Peyer's patch (tissue), 4 donors: ENCODE results near the gene ADGRG1. TPM values are rescaled to one million over a fixed set of nuclear protein-coding genes. Genes with fewer than 3 reads are reported as not detected.

Experiments
- DNase-seq, 3 donors: peaks; one replicate each; pipeline ENCODE4 v3.0.0-alpha.2; 2017 to 2019
- H3K27ac ChIP-seq, 4 donors: fragments of 200-600 bp; sonication (generic); one replicate each; pipeline ENCODE4 v1.5.1; 2016 to 2019
- H3K27me3 ChIP-seq, 2 donors: fragments of 200-600 bp; sonication (generic); one replicate each; pipeline ENCODE4 v1.5.1; 2019
- H3K36me3 ChIP-seq, 3 donors: fragments of 200-600 bp; sonication (generic); one replicate each; pipeline ENCODE4 v1.5.1; 2016 to 2019
- H3K4me1 ChIP-seq, 4 donors: fragments of 200-600 bp; sonication (generic); one replicate each; pipeline ENCODE4 v1.5.1; 2016 to 2019
- H3K4me3 ChIP-seq, 4 donors: fragments of 200-600 bp; sonication (generic); 1 replicate in 3 of 4; 2 replicates in 1 of 4; pipeline ENCODE4 v1.5.1; 2016 to 2019; ENCODE audit warnings: mild to moderate bottlenecking in 1 of 4
- H3K9me3 ChIP-seq, 4 donors: fragments of 200-600 bp; sonication (generic); one replicate each; pipeline ENCODE4 v1.5.1; 2016 to 2019; ENCODE audit warnings: mild to moderate bottlenecking in 1 of 4
- POLR2A ChIP-seq, 2 donors: fragments of 450-650 bp; IDR thresholded peaks; one replicate each; pipeline ENCODE4 v1.5.1; 2017; ENCODE audit warnings: antibody characterized with exemption in 2 of 2, mild to moderate bottlenecking in 2 of 2, moderate library complexity in 2 of 2
- total RNA-seq, 4 donors: library from RNA; depleted of rRNA; stranded (reverse); fragments of >200 nt; gene quantifications; one replicate each; pipeline ENCODE4 v1.1.0, GENCODE V29; 2016
- TF ChIP-seq, protein P1 (sequence below), 6 experiments: fragments of 450-650 bp in 4 of 6; fragments of 200-600 bp in 2 of 6; sonication (generic) in 1 of 6; IDR thresholded peaks; one replicate each; pipeline ENCODE4 v1.5.1; 2017 to 2019; ENCODE audit warnings: antibody characterized with exemption in 6 of 6, mild to moderate bottlenecking in 3 of 6, moderate library complexity in 1 of 6

The ADGRG1 gene
- total RNA-seq, 4 donors from 2014 or later = 12.8 to 50.3 (median 34.7) TPM

DNA sequence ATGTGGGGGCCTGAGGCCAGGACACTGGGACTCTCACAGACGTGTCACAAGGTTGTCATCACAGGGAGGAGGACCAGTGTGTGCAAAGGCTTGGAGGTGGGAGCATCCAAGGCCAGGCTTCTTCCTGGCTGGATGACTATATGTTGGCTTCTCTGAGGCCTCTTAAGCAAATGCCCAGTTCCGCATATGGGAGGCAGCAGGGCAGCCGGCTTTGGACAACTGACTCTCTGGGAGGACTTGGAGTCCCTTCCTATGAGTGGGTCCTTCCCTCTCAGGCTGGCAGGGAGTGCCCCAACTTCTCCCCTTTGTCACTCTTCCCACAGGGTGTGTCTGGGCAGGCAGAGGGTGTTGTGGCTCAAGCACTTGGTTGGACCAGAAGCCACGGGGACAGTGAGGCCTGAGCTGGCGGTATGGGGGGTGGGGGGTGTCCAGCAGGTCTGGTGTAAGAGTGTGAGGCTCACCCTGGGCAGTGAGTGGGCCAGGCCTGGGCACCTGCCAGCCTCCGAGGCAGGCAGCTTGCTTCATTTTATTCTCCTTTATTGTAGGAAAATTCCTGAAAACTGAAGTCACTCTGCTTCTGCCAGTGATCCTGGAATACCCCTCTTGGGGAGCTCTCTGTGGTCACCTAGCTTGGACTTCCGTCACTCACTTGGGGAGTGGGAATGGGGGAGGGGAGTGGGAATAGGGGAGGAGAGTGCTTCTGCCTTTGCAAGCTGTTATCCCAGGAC is 14.9 kb downstream of the ADGRG1 start:
- H3K4me1 ChIP-seq = peaks cover 0 to 7% (median 1%) of the 10 kb centered on the region in 4 donors
- DNase-seq = no peak

DNA sequence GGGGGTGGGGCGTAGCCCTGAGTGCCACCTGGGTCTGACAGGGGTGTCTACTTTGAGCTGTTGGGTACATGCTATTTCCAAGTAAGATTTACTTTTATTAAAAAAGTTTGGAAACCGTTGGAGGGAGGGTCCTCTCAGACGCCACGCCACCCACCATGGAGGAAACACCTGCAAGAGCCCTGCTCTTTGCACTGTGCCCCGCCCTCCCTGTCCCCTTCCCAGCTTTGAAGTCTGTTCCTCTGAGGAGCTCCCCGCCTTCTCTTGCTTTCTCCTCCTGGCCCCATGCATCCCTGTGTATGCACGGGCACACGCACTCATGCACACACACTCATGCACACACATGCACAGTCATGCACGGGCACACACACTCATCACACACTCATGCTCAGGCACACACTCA is 15.5 kb downstream of the ADGRG1 start:
- Histone ChIP-seq H3K4me3 (no peak overlapping the region), H3K27ac (no peak overlapping the region), H3K36me3 (no peaks in the 10 kb centered on the region), H3K27me3 (no peaks in the 10 kb centered on the region), H3K4me1 (peaks cover 0 to 5% (median 2%) of the 10 kb centered on the region in 4 donors), H3K9me3 (no peaks in the 10 kb centered on the region)
- TF ChIP-seq POLR2A (IDR thresholded peaks at IDR 0.05) = no peak
- TF ChIP-seq, protein P1, sequence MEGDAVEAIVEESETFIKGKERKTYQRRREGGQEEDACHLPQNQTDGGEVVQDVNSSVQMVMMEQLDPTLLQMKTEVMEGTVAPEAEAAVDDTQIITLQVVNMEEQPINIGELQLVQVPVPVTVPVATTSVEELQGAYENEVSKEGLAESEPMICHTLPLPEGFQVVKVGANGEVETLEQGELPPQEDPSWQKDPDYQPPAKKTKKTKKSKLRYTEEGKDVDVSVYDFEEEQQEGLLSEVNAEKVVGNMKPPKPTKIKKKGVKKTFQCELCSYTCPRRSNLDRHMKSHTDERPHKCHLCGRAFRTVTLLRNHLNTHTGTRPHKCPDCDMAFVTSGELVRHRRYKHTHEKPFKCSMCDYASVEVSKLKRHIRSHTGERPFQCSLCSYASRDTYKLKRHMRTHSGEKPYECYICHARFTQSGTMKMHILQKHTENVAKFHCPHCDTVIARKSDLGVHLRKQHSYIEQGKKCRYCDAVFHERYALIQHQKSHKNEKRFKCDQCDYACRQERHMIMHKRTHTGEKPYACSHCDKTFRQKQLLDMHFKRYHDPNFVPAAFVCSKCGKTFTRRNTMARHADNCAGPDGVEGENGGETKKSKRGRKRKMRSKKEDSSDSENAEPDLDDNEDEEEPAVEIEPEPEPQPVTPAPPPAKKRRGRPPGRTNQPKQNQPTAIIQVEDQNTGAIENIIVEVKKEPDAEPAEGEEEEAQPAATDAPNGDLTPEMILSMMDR (IDR thresholded peaks at IDR 0.05) = no peak
- no peak for DNase-seq

More for the DNA sequence above, 14.9 kb downstream of the ADGRG1 start:
- H3K27me3 ChIP-seq = no peaks in the 10 kb centered on the region
- H3K4me3 ChIP-seq = no peak overlapping the region
- TF ChIP-seq POLR2A (IDR thresholded peaks at IDR 0.05) = no peak
- TF ChIP-seq, protein P1 (IDR thresholded peaks at IDR 0.05) = no peak
- H3K27ac ChIP-seq = peak overlapping the region in 1 of 4 donors; percentile 55
- no peaks in the 10 kb centered on the region for H3K36me3 ChIP-seq
- no peaks in the 10 kb centered on the region for H3K9me3 ChIP-seq

DNA sequence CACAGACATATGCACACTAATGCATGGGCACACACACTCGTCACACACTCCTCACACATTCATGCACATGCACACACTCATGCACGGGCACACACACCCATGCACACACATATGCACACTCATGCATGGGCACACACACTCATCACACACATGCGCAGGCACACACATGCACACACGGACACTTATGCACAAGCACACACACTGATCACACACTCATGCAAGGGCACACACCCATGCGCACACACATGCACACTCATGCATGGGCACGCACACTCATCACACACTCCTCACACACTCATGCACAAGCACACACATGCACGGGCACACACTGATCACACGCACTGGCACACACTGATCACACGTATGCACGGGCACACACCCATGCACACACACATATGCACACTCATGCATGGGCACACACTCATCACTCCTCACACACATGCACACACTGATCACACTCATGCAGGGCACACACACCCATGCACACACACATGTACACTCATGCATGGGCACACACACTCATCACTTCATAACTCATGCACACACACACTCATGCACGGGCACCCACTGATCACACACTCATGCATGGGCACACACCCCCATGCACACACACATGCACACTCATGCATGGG is 16.1 kb downstream of the ADGRG1 start:
- H3K4me3 ChIP-seq = no peak overlapping the region
- TF ChIP-seq, protein P1 (IDR thresholded peaks at IDR 0.05) = no peak
- no peak for TF ChIP-seq POLR2A (IDR thresholded peaks at IDR 0.05)
- H3K36me3 ChIP-seq = no peaks in the 10 kb centered on the region
- no peak for DNase-seq
- H3K27me3 ChIP-seq = no peaks in the 10 kb centered on the region
- H3K9me3 ChIP-seq = no peaks in the 10 kb centered on the region
- peaks cover 0 to 5% (median 3%) of the 10 kb centered on the region in 4 donors for H3K4me1 ChIP-seq
- H3K27ac ChIP-seq = no peak overlapping the region

DNA sequence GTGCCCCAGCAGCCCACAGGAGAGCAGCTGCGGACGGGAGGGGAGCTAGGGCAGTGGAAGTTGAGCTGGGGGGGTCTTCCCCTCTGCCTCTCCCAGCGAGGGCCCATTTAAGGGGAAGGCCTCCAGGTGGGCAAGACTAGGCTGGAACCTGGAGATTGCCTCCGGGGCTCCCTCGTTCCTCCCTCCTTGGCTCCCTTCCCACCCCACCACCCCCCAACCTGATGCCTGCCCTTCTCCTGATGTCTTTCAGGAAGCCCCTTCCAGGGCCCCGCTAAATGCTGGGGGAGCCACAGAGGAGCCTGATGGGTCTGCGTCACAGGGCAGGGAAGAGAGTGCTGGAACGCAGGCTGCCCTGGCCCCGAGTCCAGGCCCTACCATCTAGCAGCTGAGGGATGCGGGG is 16.7 kb downstream of the ADGRG1 start:
- DNase-seq = no peak
- Histone ChIP-seq H3K4me3 (no peak overlapping the region), H3K36me3 (no peaks in the 10 kb centered on the region), H3K27ac (peak overlapping the region in 1 of 4 donors; percentile 12), H3K4me1 (peaks cover 0 to 5% (median 3%) of the 10 kb centered on the region in 4 donors), H3K27me3 (no peaks in the 10 kb centered on the region), H3K9me3 (no peaks in the 10 kb centered on the region)
- TF ChIP-seq, protein P1 (IDR thresholded peaks at IDR 0.05) = no peak
- no peak for TF ChIP-seq POLR2A (IDR thresholded peaks at IDR 0.05)

DNA sequence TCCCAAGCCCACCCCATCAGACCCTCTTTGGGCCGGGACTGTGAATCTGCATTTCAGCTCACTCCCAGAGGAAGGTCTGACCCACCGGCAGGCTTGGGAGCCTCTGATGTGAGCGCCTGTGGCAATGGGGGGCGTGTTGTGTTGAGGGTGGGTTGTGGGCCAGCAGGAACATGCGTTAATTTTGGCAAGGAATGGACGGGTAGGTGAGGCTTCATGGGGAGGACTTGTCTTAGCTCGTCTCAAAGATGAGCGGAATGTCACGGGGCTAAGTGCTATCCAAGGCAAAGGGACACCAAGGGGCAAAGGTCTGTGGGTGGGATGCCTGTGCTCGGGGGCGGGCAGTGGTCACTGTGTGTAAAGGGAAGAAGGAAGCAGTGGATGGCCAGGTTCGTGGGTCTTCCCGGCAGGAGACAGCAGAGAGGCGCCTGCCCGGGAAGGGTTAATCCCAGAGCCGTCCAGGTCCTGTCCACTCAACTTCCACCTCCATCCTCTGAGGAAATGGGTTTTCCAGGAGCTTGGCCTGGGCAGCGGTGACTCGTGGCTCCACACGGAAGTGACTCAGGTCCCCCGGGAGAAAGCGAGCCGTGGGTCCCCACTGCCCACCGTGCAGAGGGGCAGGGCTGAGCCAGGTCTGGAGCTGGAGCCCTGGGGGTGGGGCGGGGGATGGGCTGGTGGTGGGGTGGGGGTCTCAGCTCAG is 17.4 kb downstream of the ADGRG1 start:
- H3K4me3 ChIP-seq = no peak overlapping the region
- no peak for TF ChIP-seq POLR2A (IDR thresholded peaks at IDR 0.05)
- TF ChIP-seq, protein P1 (IDR thresholded peaks at IDR 0.05) = no peak
- peak overlapping the region in 2 of 4 donors; percentile 54 to 59 for H3K27ac ChIP-seq
- H3K27me3 ChIP-seq = no peaks in the 10 kb centered on the region
- no peaks in the 10 kb centered on the region for H3K36me3 ChIP-seq
- no peak for DNase-seq
- peaks cover 0 to 5% (median 3%) of the 10 kb centered on the region in 4 donors for H3K4me1 ChIP-seq
- no peaks in the 10 kb centered on the region for H3K9me3 ChIP-seq
